WI38 (cell line): ENCODE results near the gene TOMM6.
A peak's percentile ranks its signal among the peaks of the same experiment; 100 is the strongest.

ENCODE experiments used
- H3K4me3 ChIP-seq: 2 replicates; pipeline ENCODE4 v1.5.1; 2011; ENCODE audit warnings: low read depth, mild to moderate bottlenecking, control low read depth, low read length
- CTCF ChIP-seq: IDR thresholded peaks from 2 replicates; pipeline ENCODE4 v1.5.1; 2012; ENCODE audit warnings: low read depth, mild to moderate bottlenecking, control low read depth, low read length

The TOMM6 gene

GRCh38 chr6:41790045-41790444, 2.6 kb downstream of the TOMM6 start:
- no peak overlapping the region for H3K4me3 ChIP-seq
- TF ChIP-seq CTCF = no peak

- TF ChIP-seq CTCF = no peak
- H3K4me3 ChIP-seq = no peak overlapping the region
Measured at GRCh38 chr6:41791305-41791704, 3.8 kb downstream of the TOMM6 start.

- no peak overlapping the region for H3K4me3 ChIP-seq
- TF ChIP-seq CTCF = no peak
Measured at GRCh38 chr6:41791984-41792383, 4.5 kb downstream of the TOMM6 start.

- no peak for TF ChIP-seq CTCF
- no peak overlapping the region for H3K4me3 ChIP-seq
Measured at GRCh38 chr6:41796474-41796873, 9.0 kb downstream of the TOMM6 start.

GRCh38 chr6:41798901-41799558, 11.5 kb downstream of the TOMM6 start:
- H3K4me3 ChIP-seq = no peak overlapping the region
- TF ChIP-seq CTCF = no peak

- TF ChIP-seq CTCF = no peak
- no peak overlapping the region for H3K4me3 ChIP-seq
Measured at GRCh38 chr6:41799559-41799911, 12.0 kb downstream of the TOMM6 start.

GRCh38 chr6:41801380-41801779, 13.9 kb downstream of the TOMM6 start:
- peak; percentile 60 for TF ChIP-seq CTCF

More at GRCh38 chr6:41801380-41801779, 13.9 kb downstream of the TOMM6 start:
- H3K4me3 ChIP-seq = no peak overlapping the region
